SK-MEL-5 (cell line): ENCODE results near the gene MOV10L1. TPM values are rescaled to one million over a fixed set of nuclear protein-coding genes. Genes with fewer than 3 reads are reported as not detected.
A peak's percentile ranks its signal among the peaks of the same experiment; 100 is the strongest.

ENCODE experiments used
- DNase-seq: peaks from one replicate; pipeline ENCODE4 v3.0.0-alpha.2; 2016; ENCODE audit warnings: low read depth, low spot score
- in situ Hi-C: cut with HindIII; loops from 2 replicates; pipeline ENCODE4 v1.10.0; 2016; ENCODE audit warnings: low sequenced_read_pairs, high pct_unique_total_duplicates, low pct_unique_long_range_greater_than_20kb
- total RNA-seq: library from RNA; depleted of rRNA; stranded (reverse); fragments of >200 nt; shearing (Covaris generic); gene quantifications from 2 replicates; pipeline ENCODE4 v1.2.3, GENCODE V29; 2014

The MOV10L1 gene
- total RNA-seq, 1 experiment from 2014 or later = 0.08 TPM

GRCh38 chr22:50186181-50186714, 96.4 kb downstream of the MOV10L1 start:
- in situ Hi-C loops = no loop called here
- no peak for DNase-seq

- in situ Hi-C loops = no loop called here
- no peak for DNase-seq
These were observed 97.1 kb downstream of the MOV10L1 start for GRCh38 chr22:50186761-50187523.

GRCh38 chr22:50188356-50188755, 98.5 kb downstream of the MOV10L1 start:
- in situ Hi-C loops = no loop called here

GRCh38 chr22:50189184-50189848, 99.5 kb downstream of the MOV10L1 start:
- DNase-seq = no peak
- in situ Hi-C loops = no loop called here

More at GRCh38 chr22:50188356-50188755, 98.5 kb downstream of the MOV10L1 start:
- no peak for DNase-seq

- no peak for DNase-seq
- in situ Hi-C loops = no loop called here
These were observed 100.0 kb downstream of the MOV10L1 start for GRCh38 chr22:50189849-50190181.

- in situ Hi-C loops = no loop called here
- peak; percentile 64 for DNase-seq
These were observed 100.6 kb downstream of the MOV10L1 start for GRCh38 chr22:50190182-50190940.

- DNase-seq = no peak
- in situ Hi-C loops = no loop called here
These were observed 101.3 kb downstream of the MOV10L1 start for GRCh38 chr22:50190941-50191741.

- no peak for DNase-seq
- in situ Hi-C loops = no loop called here
These were observed 102.8 kb downstream of the MOV10L1 start for GRCh38 chr22:50192436-50193204.

- no peak for DNase-seq
- in situ Hi-C loops = no loop called here
These were observed 103.8 kb downstream of the MOV10L1 start for GRCh38 chr22:50193621-50194020.

- DNase-seq = no peak
- in situ Hi-C loops = no loop called here
These were observed 104.4 kb downstream of the MOV10L1 start for GRCh38 chr22:50194037-50194805.

- in situ Hi-C loops = no loop called here
- DNase-seq = no peak
These were observed 106.5 kb downstream of the MOV10L1 start for GRCh38 chr22:50196256-50196655.

- in situ Hi-C loops = no loop called here
- DNase-seq = no peak
These were observed 107.4 kb downstream of the MOV10L1 start for GRCh38 chr22:50197000-50197800.

GRCh38 chr22:50197856-50198623, 108.2 kb downstream of the MOV10L1 start:
- in situ Hi-C loops = no loop called here
- DNase-seq = no peak

- no peak for DNase-seq
- in situ Hi-C loops = no loop called here
These were observed 108.8 kb downstream of the MOV10L1 start for GRCh38 chr22:50198624-50199017.

- in situ Hi-C loops = no loop called here
- DNase-seq = no peak
These were observed 109.5 kb downstream of the MOV10L1 start for GRCh38 chr22:50199251-50199721.
